Bone marrow (tissue), 2 donors: ENCODE measurements around the gene PLA2G5.
"Not testable (repeated sequence)": the region's sequence is repeated elsewhere in the genome, so short reads cannot be mapped to it uniquely, and the experiment has no call there.

Experiments used
- DNase-seq, 2 donors: peaks; one replicate each; lab custom pipeline; 2025; lab: John Stamatoyannopoulos, UW

PLA2G5 gene

GRCh38 chr1:20069874-20070273 lies at the start of gene PLA2G5:
Gene PLA2G5, plus strand, starts transcription at chr1:20070194. Its CDS starts 14,637 bp downstream, at chr1:20084831.
- DNase-seq: no peak

- no peak for DNase-seq
Measured at GRCh38 chr1:20028125-20028524, 41.9 kb upstream of the PLA2G5 start.

- DNase-seq: no peak
Measured at GRCh38 chr1:20028726-20029125, 41.3 kb upstream of the PLA2G5 start.

- no peak for DNase-seq
Measured at GRCh38 chr1:20029178-20029912, 40.6 kb upstream of the PLA2G5 start.

- DNase-seq: not testable (repeated sequence)
Measured at GRCh38 chr1:20030436-20031151, 39.4 kb upstream of the PLA2G5 start.

- no peak for DNase-seq
Measured at GRCh38 chr1:20031161-20031560, 38.8 kb upstream of the PLA2G5 start.

GRCh38 chr1:20031836-20032235 lies 38.2 kb upstream of the PLA2G5 start:
- DNase-seq: no peak

- DNase-seq: no peak
Measured at GRCh38 chr1:20032425-20032824, 37.6 kb upstream of the PLA2G5 start.

- no peak for DNase-seq
Measured at GRCh38 chr1:20033420-20033819, 36.6 kb upstream of the PLA2G5 start.

- DNase-seq: no peak
Measured at GRCh38 chr1:20035114-20035513, 34.9 kb upstream of the PLA2G5 start.

- DNase-seq: no peak
Measured at GRCh38 chr1:20037877-20038276, 32.1 kb upstream of the PLA2G5 start.

- no peak for DNase-seq
Measured at GRCh38 chr1:20047096-20047495, 22.9 kb upstream of the PLA2G5 start.

- no peak for DNase-seq
Measured at GRCh38 chr1:20048563-20048962, 21.4 kb upstream of the PLA2G5 start.

GRCh38 chr1:20049056-20049798 lies 20.8 kb upstream of the PLA2G5 start:
- not testable (repeated sequence) for DNase-seq

GRCh38 chr1:20051218-20051829 lies 18.7 kb upstream of the PLA2G5 start:
- no peak for DNase-seq

GRCh38 chr1:20052386-20052785 lies 17.6 kb upstream of the PLA2G5 start:
- DNase-seq: no peak

GRCh38 chr1:20057886-20058420 lies 12.0 kb upstream of the PLA2G5 start:
- no peak for DNase-seq

GRCh38 chr1:20058531-20058930 lies 11.5 kb upstream of the PLA2G5 start:
- no peak for DNase-seq

GRCh38 chr1:20059847-20060246 lies 10.1 kb upstream of the PLA2G5 start:
- DNase-seq: no peak

GRCh38 chr1:20060791-20061190 lies 9.2 kb upstream of the PLA2G5 start:
- DNase-seq: not testable (repeated sequence)

GRCh38 chr1:20061866-20062265 lies 8.1 kb upstream of the PLA2G5 start:
- DNase-seq: no peak

- DNase-seq: no peak
Measured at GRCh38 chr1:20063861-20064292, 6.1 kb upstream of the PLA2G5 start.
